Stimulated activated CD4-positive, alpha-beta T cell treated with anti-CD3 and anti-CD28 coated beads, Interleukin-12 subunit alpha, Interleukin-12 subunit beta, amount 100 ng/mL, for 24 hours (primary cell): Measurements from ENCODE around the gene PCP4.
"Not testable (repeated sequence)": the region's sequence is repeated elsewhere in the genome, so short reads cannot be mapped to it uniquely, and the experiment has no call there.

Experiments
- DNase-seq, 2 experiments: peaks; one replicate each; pipeline ENCODE4 v3.0.0-alpha.2; 2020; ENCODE audit warnings: low read depth in 2 of 2

PCP4 gene

GRCh38 chr21:39866093-39866492 lies 1.1 kb upstream of the PCP4 start:
- no peak for DNase-seq

- no peak for DNase-seq
Observed at GRCh38 chr21:39869141-39869818, 2.0 kb downstream of the PCP4 start.

- no peak for DNase-seq
Observed at GRCh38 chr21:39873687-39874086, 6.4 kb downstream of the PCP4 start.

DNA sequence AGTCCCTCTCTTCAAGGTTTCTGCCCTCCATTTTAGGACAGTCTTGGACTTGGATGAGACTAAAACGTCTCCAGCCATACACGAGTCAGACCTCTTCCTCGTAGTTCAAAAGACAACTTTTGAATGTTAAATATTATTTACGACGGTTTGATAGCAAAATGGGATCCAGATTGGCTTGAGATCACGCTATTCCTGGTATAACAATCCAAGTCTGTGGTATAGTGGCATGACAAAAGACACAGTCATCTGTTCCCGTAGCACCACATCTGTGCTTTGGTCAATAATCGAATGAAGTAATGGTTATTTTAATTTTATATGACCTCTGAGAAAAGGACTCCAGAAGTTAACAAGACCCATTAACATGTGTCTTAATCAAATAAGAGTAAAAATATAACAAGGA lies 7.0 kb downstream of the PCP4 start:
- DNase-seq: no peak

DNA sequence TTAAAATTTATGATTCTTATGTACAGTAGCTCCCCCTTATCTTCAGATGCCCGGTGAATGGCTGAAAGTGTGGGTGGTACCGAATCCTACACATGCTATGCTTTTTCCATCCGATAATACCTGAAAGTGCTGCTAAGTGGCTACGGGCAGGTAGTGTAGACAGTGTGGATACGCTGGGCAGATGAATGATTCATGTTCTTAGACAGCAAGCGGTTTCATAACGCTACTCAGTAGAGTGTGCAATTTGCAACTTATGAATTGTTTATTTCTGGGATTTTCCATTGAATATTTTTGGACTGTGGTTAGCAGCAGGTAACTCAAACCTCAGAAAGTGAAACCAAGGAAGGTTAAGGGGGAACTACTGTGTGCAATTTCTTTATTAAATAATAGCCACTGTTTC lies 7.5 kb downstream of the PCP4 start:
- DNase-seq: no peak

DNA sequence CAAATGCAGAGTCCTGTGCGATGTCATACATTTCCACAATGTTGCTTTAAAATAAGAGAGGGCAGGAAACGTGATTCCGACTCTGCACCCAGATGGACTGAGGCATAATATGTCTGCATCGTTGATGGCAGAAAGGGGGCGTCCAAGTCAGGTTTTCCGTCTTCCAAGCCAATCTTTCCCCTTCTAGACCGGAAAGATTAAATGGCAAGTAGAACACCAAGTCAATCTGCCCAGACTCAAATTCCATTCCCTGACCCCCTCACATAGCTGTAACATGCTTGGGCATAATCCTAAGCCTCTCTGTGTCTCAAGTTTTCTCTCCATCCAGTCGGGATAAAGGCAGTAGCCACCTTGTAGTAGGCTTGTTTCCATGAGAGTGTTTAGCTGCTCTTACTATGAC lies 14.4 kb downstream of the PCP4 start:
- no peak for DNase-seq

- DNase-seq: no peak
Observed at GRCh38 chr21:39882151-39882838, 15.1 kb downstream of the PCP4 start.

GRCh38 chr21:39882839-39883195 lies 15.6 kb downstream of the PCP4 start:
- no peak for DNase-seq

- DNase-seq: no peak
Observed at GRCh38 chr21:39885119-39885848, 18.0 kb downstream of the PCP4 start.

GRCh38 chr21:39888848-39889247 lies 21.6 kb downstream of the PCP4 start:
- no peak for DNase-seq

DNA sequence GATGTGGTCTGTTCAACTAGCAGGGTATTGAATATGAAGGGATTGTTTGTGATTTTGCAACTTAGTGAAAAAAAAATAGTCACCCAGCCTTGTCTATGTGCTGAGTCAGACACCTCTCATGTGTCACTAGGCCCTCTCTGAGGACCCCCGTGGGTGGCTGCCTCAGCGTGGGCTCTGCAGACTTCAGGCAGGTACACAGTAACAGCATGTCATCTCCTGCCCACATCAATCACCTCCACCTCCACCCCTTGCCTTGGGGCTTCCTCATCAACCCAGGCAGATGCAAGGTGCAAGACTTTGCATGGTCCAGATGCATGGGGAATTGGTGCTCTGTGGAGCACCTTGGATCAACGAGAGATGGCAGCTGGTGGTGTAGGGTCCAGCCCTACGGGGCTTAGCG lies 23.9 kb downstream of the PCP4 start:
- DNase-seq: no peak

DNA sequence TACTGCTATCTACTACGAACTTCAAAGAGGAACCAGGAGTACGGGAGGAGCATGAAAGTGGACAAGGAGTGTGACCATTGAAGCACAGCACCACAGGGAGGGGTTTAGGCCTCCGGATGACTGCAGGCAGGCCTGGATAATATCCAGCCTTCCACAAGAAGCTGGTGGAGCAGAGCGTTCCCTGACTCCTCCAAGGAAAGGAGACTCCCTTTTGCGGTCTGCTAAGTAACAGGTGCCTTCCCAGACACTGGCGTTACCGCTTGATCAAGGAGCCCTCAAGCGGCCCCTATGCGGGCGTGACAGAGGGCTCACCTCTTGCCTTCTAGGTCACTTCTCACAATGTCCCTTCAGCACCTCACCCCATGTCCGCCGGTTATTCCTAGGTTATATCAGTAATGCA lies 24.6 kb downstream of the PCP4 start:
- DNase-seq: not testable (repeated sequence)

DNA sequence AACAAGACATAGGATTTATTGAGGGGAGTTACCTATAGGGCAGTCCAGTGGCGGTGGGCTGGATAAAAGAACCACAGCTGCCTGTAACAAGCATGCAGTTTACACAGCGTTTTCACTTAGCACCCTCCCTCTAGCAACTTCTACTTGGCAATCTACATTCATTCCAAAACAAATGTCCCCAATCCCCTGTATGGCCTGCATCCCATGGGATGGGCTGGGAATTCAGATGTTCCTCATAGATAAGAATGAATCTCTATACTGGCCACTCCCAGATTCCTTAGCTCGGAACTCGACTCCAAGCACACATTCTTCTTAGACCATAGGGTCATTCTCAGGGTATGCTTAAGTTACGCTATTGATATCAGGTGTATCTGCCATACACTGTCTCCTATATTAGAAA lies 33.3 kb downstream of the PCP4 start:
- no peak for DNase-seq

- DNase-seq: no peak
Observed at GRCh38 chr21:39900911-39901310, 33.7 kb downstream of the PCP4 start.

GRCh38 chr21:39902986-39903385 lies 35.7 kb downstream of the PCP4 start:
- no peak for DNase-seq

DNA sequence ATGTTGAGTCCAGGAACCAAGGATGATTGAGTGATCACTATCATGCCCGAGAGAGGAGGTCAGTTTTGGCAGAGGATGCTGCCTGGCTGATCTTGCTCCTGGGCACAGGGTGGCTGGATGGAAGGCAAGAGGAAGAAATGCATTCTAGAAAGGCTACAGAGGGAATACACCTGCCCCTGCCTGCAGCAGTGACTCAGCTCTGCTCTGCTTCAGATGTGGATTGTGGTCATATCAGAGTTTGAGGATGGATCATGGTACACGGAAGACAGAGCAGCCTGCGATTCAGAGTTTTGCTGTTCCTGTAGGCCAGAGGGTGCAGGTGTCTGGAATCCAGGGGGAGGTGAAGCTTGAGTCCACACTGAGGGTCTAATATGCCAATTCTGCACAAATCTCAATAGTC lies 37.2 kb downstream of the PCP4 start:
- DNase-seq: no peak

GRCh38 chr21:39908265-39908923 lies 41.2 kb downstream of the PCP4 start:
- DNase-seq: no peak

- no peak for DNase-seq
Observed at GRCh38 chr21:39911286-39912199, 44.3 kb downstream of the PCP4 start.

DNA sequence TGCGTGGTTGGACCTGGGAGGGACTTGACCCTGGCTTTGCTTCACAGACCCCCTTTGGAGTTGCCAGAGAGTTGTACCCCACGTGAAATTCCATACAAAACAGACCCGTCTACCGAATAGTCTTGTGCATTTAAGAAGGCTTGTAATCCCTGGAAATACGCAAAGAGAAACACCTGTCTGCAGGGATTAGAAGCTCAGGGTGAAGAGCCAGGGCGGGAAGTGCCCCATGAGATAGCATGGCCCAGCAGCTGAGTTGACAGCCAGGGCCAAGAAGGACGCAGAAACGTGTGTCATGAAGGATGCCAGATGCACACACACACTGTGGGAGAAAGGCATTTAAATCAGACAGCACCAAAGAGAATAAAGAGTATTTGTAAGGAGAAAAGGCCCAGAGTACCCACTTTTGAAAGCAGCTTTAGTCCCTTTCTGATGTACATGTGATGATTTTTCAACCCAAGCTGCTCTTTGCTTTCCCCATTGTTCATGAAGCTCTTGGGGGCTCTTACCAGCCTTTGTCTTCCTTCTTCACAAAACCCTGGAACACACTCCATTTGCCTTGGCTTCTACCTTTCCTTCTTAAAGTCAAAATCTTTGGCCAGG lies 46.6 kb downstream of the PCP4 start:
- DNase-seq: no peak

GRCh38 chr21:39915881-39916280 lies 48.6 kb downstream of the PCP4 start:
- DNase-seq: no peak

DNA sequence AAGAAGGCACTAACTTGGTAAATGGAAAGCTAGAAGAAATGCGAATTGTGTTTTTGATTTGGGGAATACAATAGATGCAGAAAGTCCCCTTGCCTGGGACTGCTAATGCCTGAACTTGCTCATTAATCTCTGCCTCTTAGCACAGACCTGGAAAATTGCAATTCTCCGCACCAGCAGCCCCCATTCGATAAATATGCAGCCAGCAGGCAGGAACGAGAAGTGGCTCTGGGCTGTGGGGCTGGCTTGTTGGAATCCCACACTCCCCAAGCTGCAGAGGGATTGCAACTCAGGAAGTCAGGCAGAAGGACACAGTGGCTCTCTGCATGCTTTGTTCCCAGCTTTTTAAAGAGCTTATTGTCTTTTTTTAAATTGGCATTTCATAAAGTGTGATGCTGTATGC lies 51.3 kb downstream of the PCP4 start:
- no peak for DNase-seq
